Rectal smooth muscle tissue (tissue), 1 donor: Measurements from ENCODE around the gene INPP5B.
"Not testable (repeated sequence)": the region's sequence is repeated elsewhere in the genome, so short reads cannot be mapped to it uniquely, and the experiment has no call there.

ENCODE experiments used
- H3K27ac ChIP-seq: one replicate; pipeline ENCODE4 v1.7.0; 2013; ENCODE audit warnings: low read depth, low read length, inconsistent platforms
- H3K27me3 ChIP-seq: one replicate; pipeline ENCODE4 v1.7.0; 2013; ENCODE audit warnings: low read length; ENCODE audit not compliant: control insufficient read depth, insufficient read depth
- H3K36me3 ChIP-seq: one replicate; pipeline ENCODE4 v1.7.0; 2013; ENCODE audit warnings: low read length; ENCODE audit not compliant: control insufficient read depth, insufficient read depth
- H3K4me1 ChIP-seq: one replicate; pipeline ENCODE4 v1.7.0; 2013; ENCODE audit warnings: low read length; ENCODE audit not compliant: control insufficient read depth, insufficient read depth
- H3K4me3 ChIP-seq: one replicate; pipeline ENCODE4 v1.7.0; 2013; ENCODE audit warnings: low read length
- H3K9ac ChIP-seq: one replicate; pipeline ENCODE4 v1.7.0; 2013; ENCODE audit warnings: low read length

Gene INPP5B

DNA sequence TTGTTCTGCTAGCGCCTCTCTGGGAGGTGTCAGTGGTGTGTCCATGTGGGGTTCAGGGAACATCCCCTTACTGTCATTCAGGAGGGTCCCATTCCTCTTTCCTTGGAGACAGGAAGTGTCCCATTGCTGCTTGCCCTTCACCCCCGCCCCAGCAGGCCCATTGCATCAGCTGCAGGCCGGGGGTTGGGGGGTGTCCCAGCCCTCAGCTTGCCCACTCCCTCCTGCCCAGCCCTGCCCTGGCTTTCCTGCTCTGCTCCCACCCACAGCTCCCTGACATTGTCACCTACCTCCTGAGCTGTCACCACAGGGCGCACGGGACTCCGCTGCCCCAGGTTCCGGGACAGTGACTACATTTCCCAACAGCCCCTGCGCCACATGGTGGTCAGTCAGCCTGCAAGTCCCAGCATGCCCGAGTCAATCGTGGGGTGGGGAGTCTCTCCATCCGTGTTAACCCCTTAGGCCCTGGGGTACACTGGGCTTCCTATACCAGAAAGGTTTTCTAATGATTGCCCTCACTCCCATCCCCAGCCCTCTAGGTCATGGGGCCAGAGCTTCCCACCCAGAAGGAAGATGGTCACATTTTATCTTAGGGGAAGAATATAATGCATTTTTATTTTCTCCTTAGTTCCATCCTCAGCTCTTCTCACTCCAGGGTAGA is at the start of gene INPP5B:
INPP5B (minus strand) TSS at position 351 of the 658 bp plus-strand sequence. CDS start 745 bp downstream, outside the sequence.
- Histone ChIP-seq H3K9ac (peak within 1 kb of the TSS; percentile 72), H3K4me1 (peaks cover 5% of the 10 kb centered on the region), H3K36me3 (no peaks in the 10 kb centered on the region), H3K27me3 (no peaks in the 10 kb centered on the region), H3K27ac (peak within 1 kb of the TSS; percentile 82), H3K4me3 (peak within 1 kb of the TSS; percentile 78)

DNA sequence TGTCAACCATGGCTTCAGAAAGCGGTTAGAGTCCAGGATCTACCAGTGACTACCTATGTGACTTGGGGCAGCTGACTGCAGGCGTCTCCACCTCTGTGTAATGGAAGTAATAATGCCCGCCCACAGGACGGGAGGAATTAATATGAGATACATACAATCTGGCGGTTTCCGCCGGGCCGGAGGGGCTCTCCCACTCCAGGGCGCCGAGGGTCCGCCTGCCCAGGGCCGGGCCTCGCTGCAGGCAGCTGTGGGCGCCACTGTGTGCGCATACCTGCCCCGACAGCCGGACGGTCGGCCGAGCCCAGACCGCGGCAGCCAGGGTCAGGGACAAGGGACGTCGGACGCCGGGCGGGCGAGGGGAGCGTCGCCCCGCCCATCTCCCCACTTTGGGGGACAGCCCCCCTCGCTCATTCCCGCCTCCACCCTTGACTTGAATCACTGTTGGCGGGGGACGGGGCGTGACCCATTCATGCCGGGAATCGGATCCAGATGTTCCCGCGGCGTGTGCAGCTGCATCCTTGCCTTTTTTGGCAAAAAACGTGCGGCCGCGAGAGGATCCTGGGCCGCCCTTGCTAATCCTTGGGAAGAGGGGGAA is 49.0 kb upstream of the INPP5B start:
- Histone ChIP-seq H3K27me3 (no peaks in the 10 kb centered on the region), H3K9ac (peak overlapping the region; percentile 46), H3K4me3 (peak overlapping the region; percentile 71), H3K27ac (peak overlapping the region; percentile 98), H3K4me1 (peaks cover 36% of the 10 kb centered on the region), H3K36me3 (peaks cover 3% of the 10 kb centered on the region)

DNA sequence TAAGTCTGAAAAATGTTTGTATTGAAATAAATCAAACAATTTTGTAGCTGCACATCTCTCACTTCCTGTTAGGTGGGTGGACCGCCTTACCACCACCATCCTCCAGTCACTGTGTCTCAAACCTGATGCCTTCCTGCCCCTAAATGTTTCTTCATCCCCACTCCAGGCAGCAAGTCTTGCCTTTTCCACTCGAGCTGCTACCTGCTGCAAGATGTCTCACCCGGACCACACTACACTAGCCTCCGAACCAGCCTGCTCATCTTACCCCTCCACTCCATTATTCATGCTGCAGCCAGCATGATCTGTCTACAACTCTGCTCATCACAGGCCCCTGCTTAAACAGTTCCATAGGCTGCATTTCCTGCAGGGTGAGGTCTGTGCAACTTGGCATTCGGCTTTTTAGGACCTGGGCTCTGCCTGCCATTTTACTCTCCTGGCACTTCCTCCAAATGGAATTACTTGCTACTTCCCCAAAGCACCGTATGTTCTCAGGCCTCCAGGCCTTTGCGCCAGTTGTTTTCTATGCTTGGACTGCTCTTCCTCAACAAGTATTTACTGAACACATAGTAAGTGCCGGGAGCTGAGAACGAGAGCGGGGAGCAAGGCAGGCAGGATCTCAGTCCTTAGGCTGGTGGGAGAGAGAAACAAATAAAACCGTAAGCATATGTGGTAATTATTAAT is 48.2 kb upstream of the INPP5B start:
- H3K27me3 ChIP-seq: no peaks in the 10 kb centered on the region
- no peak overlapping the region for H3K9ac ChIP-seq
- H3K36me3 ChIP-seq: peaks cover 3% of the 10 kb centered on the region
- peak overlapping the region; percentile 71 for H3K4me3 ChIP-seq
- H3K27ac ChIP-seq: peak overlapping the region; percentile 98
- peaks cover 28% of the 10 kb centered on the region for H3K4me1 ChIP-seq

DNA sequence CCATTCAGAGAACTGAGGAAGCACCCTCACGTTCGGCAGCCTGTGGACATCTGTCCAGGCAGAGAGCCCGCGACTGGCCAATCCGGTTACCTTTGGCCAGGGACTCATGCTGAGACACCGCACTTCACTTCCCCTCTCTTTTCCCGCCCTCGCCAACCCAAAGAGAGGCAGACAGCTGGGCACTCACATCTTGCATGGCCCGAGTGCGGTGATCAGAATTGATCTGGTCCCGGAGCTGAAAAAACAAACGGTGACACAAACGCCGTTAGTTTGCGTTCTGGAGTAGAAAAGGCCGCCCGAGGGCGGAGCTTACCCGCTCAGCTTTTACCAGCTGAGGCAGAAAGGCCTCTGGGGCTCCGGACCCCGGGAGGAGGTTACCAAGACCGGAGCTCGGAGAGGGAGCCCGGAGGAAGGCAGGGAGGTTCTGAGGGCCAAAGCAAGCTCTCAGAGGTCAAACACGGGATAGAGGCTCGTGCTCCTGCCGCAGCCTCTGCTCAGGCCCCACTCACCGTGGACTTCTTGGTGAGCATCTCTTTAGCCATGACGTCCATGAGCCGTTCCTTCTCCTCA is 42.6 kb upstream of the INPP5B start:
- Histone ChIP-seq H3K9ac (peak overlapping the region; percentile 41), H3K27me3 (no peaks in the 10 kb centered on the region), H3K4me3 (peak overlapping the region; percentile 79), H3K4me1 (no peaks in the 10 kb centered on the region), H3K36me3 (peaks cover 15% of the 10 kb centered on the region), H3K27ac (peak overlapping the region; percentile 62)

DNA sequence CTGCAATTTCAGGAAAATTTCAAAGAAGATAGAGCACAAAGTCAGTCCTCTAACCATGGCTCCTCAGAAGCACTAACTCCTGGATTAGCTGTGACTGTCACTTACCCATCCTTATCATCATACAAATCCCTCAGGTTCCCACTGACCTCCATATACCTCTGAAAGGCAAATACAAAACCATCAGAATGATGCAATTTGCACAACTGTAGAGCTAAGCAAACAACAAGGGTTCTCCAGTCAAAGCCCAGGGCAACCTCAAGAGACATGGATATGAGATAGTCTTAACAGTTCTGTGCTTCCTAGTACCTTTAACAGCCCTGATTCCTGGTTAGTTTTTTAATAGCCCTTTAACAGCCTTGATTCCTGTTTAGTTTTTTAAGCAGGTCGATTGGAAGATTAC is 40.8 kb upstream of the INPP5B start:
- H3K27ac ChIP-seq: no peak overlapping the region
- peaks cover 20% of the 10 kb centered on the region for H3K36me3 ChIP-seq
- H3K27me3 ChIP-seq: no peaks in the 10 kb centered on the region
- H3K4me3 ChIP-seq: no peak overlapping the region
- H3K4me1 ChIP-seq: no peaks in the 10 kb centered on the region
- H3K9ac ChIP-seq: no peak overlapping the region

DNA sequence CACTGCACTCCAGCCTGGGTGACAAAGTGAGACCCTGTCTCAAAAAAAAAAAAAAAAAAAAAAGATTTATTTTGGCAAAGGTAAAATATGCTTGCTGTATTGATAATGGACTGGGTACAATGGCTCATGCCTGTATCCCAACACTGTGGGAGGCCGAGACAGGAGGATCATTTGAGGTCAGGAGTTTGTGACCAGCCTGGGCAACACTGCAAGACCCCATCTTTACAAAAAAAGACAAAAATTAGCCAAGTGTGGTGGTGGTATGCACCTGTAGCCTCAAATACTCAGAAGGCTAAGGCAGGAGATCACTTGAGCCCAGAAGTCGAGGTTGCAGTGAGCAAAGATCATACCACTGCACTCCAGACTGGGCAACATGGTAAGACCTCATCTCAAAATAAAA is 36.7 kb upstream of the INPP5B start:
- peaks cover 38% of the 10 kb centered on the region for H3K36me3 ChIP-seq

DNA sequence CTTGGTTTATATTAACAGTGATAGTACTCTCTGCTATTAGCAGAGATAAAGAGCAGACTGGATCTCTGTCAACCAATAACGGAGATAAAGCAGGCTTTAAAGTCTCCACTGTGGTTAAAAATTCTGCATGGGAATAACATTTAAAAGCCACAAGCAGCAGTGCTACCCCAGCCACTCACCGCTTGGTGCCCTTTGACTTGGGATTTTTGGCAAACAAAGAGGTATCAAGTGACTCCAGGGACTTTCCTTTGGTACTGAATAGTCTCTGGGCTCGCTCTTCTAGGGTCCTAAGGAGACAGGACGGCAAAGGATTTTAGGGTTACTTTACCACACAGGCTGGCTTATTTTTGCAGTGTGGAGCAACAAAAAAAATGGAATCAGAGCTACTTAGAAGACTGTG is 31.7 kb upstream of the INPP5B start:
- H3K4me3 ChIP-seq: no peak overlapping the region
- peaks cover 22% of the 10 kb centered on the region for H3K36me3 ChIP-seq
- H3K27me3 ChIP-seq: no peaks in the 10 kb centered on the region
- no peak overlapping the region for H3K27ac ChIP-seq
- no peaks in the 10 kb centered on the region for H3K4me1 ChIP-seq
- H3K9ac ChIP-seq: no peak overlapping the region

More for the DNA sequence above, 36.7 kb upstream of the INPP5B start:
- Histone ChIP-seq H3K27ac (no peak overlapping the region), H3K27me3 (no peaks in the 10 kb centered on the region), H3K4me1 (no peaks in the 10 kb centered on the region), H3K9ac (no peak overlapping the region), H3K4me3 (no peak overlapping the region)

DNA sequence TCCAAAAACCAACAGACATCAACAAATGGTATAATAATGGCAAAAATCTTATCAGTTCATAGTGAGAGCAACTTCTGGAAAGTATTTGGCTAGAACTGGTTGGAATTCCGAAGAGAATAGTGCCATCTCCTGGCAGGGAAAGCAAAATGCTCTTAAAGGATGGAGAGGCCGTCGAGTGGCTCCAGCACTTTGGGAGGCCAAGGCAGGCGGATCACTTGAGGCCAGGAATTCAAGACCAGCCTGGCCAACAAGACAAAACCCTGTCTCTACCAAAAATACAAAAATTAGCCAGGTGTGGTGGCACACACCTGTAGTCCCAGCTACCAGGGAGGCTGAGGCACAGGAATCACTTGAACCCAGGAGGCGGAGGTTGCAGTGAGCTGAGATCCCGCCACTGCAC is 28.2 kb upstream of the INPP5B start:
- not testable (repeated sequence) for H3K9ac ChIP-seq, H3K4me3 ChIP-seq, H3K4me1 ChIP-seq, H3K27me3 ChIP-seq, H3K27ac ChIP-seq
- H3K36me3 ChIP-seq: peaks cover 16% of the 10 kb centered on the region

DNA sequence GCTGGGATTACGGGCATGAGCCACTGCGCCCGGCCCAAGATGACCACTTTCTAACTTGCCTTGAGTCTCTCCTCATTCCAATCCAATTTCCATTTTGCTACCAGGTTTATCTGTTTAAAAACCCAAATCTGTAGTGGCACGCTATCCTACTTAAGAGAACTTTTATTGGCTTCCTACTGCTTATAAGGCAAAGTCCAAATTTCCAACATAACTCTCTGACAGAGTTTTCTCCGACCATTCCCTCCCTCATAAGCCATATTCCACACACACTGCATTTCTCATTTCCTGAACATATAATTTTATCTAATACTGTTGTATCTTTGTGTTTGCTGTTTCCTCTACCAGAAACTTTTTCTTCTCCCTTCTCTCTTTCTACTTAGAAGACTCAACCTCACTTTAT is 27.7 kb upstream of the INPP5B start:
- H3K36me3 ChIP-seq: peaks cover 12% of the 10 kb centered on the region
- H3K9ac ChIP-seq: no peak overlapping the region
- no peak overlapping the region for H3K27ac ChIP-seq
- H3K4me3 ChIP-seq: no peak overlapping the region
- H3K4me1 ChIP-seq: no peaks in the 10 kb centered on the region
- H3K27me3 ChIP-seq: no peaks in the 10 kb centered on the region

DNA sequence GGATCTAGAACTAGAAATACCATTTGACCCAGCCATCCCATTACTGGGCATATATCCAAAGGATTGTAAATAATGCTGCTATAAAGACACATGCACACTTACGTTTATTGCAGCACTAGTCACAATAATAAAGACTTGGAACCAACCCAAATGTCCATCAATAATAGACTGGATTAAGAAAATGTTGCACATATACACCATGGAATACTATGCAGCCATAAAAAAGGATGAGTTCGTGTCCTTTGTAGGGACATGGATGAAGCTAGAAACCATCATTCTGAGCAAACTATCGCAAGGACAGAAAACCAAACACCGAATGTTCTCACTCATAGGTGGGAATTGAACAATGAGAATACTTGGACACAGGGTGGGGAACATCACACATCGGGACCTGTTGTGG is 26.8 kb upstream of the INPP5B start:
- not testable (repeated sequence) for H3K9ac ChIP-seq, H3K27ac ChIP-seq, H3K27me3 ChIP-seq, H3K4me1 ChIP-seq, H3K4me3 ChIP-seq
- peaks cover 14% of the 10 kb centered on the region for H3K36me3 ChIP-seq

DNA sequence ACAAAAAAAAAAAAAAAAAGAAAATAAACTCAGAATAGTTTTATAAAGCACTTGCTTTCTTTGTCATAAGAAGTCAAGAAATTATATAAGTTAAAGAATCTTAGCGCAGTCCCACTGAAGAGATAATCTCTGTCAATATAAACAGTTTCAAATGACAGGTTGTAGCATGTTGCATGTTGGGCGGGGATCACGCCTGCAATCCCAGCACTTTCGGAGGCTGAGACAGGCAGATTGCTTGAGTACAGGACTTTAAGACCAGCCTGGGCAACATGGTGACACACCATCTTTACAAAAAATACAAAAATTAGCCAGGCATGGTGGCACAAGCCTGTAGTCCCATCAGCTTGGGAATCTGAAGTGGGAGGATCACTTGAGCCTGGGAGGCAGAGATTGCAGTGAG is 18.4 kb upstream of the INPP5B start:
- Histone ChIP-seq H3K27ac (no peak overlapping the region), H3K9ac (no peak overlapping the region), H3K36me3 (peaks cover 18% of the 10 kb centered on the region)

DNA sequence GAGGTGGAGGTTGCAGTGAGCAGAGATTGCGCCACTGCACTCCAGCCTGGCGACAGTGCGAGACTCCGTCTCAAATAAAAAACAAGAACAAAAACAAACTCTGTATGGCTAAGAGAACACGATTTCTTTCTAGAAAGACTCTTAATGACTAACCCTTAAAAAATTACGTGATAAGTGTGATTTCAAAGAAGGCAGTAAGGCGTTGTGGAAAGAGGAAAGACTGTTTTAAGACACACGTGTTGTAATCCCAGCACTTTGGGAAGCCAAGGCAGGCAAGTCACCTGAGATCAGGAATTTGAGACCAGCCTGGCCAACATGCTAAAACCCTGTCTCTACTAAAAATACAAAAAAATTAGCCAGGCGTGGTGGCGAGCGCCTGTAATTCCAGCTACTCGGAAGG is 17.3 kb upstream of the INPP5B start:
- H3K27me3 ChIP-seq, H3K4me1 ChIP-seq, H3K9ac ChIP-seq, H3K27ac ChIP-seq, H3K4me3 ChIP-seq: not testable (repeated sequence)
- H3K36me3 ChIP-seq: peaks cover 19% of the 10 kb centered on the region

More for the DNA sequence above, 18.4 kb upstream of the INPP5B start:
- Histone ChIP-seq H3K4me3 (no peak overlapping the region), H3K27me3 (no peaks in the 10 kb centered on the region), H3K4me1 (no peaks in the 10 kb centered on the region)
